ENCODE data around the gene SIX3.

Gene SIX3

DNA sequence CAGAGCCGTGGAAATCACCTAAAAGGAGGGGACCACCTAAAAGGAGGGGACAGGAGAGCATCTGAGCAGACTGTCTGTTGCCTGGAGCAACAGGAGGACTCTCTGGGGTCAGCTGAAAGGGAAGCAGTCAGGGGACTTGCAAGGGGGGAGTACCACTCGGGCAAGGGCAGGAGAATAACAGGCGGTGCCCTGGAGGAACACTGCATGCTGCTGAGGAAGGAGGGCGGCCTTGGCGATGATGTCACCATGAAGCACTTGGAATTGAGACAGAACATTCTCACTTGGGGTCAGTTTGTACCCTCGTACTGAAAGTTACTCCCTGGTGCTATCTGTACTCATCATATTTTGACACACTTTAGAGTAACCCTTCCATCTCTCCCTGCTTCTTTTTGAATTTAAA, 18.4 kb downstream of the SIX3 start:
- no peak for DNase-seq

DNA sequence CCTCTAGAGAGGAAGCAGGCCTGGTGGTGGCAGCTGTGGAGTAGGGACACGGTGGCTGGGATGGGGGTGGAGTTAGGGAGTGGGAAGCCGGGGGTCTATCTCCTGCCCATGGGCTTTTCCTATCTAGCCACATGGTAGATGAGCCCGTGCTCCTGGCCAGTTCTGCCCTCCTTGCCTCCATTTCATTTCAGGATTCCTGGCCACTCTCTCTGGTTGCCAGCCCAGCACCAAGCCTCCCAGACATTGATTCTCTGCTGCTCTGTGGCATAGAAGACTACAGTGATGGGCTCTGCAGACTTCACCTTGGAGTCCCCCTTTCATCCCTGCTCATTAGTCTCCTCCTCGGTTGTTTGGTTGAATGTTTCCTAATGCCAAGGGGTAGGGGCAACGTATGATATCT, 19.4 kb downstream of the SIX3 start:
- no peak for DNase-seq

DNA sequence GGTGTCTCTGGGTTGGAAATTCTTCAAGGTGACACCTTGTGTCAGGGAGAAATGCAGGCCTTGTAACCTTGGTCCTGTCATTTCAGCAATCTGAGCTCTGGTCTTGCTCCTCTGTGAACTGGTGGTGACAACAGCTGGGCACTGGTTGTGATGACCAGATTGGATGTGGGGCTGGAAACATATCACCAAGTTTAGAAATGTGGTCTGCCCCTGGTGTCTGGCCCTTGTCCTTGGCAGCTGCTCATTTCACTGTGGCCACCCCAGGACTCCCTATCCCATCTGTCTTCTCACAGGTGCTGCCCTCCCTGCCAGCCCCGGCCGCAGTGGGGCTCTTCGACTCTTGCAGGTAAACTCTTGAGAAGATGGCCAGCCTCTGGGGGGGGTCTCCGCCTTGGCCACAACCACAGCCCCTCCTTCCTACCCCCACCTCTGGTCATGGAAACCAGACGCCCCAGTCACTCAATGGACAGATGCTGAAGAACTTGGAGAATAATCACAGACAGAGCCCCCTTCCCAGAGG, 20.7 kb downstream of the SIX3 start:
- DNase-seq: no peak

DNA sequence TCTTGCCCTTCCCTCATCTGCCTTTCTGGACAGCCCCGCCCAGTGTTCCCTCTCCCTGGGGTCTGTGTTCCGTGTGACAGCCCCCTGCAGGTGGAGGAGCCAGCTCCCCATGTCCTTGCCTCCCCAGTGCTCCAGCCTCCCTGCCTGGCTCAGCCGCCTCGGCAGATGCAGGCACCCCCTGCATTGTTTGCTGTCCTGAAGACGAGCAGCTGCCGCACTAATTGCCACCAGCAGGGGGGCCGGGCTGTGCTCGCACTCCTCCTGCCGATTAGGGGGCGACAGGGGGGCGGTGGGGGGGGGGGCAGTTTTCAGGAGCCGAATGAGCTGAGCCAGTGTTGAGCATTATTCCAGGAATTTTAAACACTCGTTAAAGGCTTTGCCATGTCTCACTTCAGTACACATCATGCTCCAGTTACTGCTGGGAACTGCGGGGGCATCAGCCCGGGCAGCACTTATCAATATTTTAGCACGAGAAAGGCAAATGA, 23.3 kb downstream of the SIX3 start:
- DNase-seq: no peak

DNA sequence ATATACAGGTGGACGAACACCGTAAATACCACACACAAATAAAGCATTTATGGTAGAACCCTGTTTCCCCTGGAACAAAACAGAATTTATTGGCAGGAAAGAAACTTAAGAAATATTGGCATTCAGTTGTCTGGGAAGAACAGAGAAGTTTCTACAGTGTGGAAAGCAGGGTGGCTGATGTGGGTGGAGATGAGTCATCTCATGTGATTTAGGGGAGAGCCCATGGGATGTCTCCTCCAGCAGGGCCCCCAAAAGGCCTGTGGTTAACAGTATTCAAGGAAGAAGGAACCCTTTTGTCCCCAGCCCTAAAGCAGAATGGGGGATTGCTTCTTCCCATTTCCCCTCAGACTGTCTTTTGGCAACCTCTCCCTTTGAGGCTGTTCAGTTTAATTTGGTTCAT, 24.2 kb downstream of the SIX3 start:
- DNase-seq: no peak

DNA sequence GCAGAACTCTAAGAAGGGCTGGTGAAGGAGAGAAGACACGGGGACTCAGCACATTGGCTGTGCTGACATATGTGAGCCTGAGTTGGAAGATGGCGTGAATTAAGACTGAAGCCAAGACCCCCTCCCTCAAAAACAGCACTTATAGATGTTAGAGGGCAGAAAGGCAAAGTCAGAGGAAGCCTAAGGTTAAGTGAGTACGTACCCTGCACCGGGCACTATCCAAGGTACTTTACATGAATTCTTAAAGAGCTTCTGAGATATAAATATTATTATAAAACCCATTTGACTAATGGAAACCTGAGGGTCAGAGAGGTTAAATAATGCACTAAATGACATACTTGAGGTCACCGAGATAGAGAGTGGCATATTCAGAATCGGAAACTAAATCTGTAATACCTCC, 25.6 kb downstream of the SIX3 start:
- DNase-seq: no peak

DNA sequence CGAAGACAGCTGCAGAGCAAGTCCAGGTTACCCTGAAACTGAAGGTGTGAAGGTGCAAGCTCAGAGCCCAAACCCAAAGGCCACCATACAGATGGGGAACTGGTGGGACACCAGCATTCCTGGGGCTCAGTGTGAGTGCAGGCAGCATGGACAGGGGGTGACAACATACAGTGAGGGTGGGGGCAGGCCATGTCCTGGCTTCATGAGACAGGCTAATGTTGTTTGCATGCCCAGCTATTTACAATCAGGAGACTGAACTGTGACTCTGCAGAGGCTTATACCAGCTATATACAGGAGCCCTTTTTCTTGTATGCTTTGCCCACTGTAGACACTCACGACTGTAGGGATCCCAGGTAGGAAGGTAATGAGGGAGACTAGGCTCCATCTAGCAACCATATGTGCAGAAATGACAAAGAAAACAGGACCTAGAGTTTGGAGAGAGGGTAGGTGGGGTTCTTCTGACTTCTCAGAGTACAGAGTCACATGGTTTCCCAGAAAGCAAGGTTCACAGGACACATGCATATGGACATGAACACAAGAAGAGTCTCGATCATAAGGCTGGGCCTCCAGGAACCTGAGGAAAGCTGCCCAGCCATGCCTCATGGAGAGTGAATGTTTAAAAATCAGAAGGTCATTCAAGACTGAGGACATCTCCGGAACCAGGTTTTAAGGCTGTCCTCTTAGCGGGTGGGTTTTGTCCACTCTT, 26.4 kb downstream of the SIX3 start:
- DNase-seq: no peak

DNA sequence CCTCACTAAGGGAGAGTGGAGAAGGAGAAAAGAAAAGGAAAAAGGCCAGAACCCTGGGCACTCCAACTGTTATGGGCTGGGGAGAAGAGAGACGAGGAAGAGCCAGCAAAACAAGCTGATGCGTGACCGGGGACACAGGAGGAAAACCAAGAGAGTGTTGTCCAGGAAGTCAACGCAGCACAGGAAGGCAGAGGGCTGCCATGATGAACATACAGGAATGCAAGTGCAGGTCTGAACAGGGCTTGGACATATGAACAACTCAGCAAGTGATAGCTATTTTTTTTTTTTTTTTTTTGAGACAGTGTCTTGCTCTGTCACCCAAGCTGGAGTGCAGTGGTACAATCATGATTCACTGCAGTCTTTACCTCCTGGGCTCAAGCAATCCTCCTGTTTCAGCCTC, 28.4 kb downstream of the SIX3 start:
- DNase-seq: no peak

DNA sequence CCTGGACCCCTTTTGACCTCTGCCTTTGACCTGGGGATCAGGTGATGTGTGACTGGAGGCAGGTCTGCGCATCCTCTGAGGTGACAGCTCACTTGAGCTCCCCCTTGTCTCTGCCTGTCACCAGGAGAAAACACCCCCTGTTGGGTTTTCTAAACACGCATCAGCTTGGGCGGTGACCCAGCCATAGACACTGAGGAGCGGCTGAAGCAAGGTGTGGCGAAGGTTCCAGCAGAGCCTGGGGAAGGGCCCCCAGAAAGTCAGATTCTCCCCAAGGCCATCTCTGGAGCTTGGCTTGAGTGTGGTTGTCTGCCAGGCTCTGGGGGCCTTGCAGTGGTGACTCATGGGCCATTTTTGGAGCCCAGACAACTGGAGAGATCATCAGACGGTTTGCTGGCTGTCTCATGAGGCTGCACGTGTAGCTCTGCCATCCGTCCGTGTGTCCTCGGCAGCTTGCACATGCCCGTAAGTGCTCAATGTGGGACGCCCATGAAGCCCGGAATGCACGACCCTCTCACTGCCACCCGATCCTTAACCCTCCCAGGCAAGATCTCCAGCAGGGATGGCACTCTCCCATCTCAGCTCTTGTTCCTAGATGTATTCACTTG, 29.4 kb downstream of the SIX3 start:
- no peak for DNase-seq

DNA sequence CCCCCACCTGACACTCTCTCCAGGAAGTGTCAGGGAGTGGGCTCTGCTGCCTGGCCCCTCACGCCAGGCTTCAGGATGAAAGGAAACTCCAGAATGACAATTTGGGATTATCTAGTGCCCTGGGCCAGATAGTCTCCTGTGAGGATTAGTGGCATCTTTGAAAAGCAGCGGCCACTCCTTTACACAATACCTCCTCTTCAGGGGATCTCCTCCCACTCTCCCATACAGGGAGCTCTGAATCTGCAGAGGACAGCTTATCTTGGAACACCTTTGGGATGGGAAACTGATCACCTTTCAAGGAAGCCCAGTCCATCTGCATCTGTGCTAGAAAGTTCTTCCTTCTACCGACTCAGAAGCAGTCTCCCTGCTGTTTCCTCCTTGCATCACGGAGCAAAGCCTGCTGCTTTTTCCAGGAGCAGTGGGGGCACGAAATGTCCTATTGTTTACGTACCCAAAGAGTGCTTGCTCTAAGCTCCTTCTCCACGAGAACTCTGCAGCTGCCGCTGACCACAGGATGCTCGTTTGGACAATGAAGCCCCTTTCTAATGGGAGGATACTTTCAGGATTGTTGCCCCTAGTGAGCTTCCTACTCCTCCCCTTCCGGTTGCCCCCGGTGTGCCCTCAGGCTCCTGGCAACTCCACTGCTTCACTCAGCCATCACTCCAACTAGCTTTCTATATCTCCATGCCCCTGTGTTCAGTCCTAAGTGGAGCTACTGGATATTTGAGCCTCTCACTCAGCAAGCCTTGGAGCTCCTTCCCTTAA, 31.5 kb downstream of the SIX3 start:
- DNase-seq: no peak

DNA sequence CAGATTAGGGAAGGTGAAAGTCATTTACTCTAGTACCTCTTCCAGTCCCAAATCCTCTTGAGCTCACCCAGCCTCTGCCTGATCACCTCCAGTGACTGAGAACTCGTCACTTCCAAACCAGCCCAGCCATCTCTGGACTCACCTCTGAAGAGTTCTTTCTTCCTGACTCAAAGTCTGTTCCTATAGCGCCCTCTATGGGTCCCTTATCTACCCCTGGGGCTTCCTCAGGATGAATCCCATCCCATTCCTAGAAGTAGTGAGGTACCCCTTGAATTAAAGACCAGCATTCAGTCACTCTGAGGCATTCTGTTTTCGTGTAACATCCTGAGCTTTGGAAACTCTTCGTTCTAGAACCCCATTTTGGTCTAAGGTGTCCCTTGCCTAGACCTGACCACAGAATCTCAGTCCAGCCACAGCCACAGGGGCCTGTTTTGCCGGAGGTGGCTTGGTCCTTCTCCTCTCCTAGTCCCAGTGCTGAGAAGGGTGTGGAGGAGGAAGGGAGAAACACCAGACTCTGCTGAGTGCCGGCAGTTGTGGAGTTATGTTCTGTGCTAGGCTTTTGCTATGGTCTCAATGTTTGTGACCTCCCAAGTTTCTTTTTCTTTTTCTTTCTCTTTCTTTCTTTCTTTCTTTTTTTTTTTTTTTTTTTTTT, 32.7 kb downstream of the SIX3 start:
- no peak for DNase-seq

DNA sequence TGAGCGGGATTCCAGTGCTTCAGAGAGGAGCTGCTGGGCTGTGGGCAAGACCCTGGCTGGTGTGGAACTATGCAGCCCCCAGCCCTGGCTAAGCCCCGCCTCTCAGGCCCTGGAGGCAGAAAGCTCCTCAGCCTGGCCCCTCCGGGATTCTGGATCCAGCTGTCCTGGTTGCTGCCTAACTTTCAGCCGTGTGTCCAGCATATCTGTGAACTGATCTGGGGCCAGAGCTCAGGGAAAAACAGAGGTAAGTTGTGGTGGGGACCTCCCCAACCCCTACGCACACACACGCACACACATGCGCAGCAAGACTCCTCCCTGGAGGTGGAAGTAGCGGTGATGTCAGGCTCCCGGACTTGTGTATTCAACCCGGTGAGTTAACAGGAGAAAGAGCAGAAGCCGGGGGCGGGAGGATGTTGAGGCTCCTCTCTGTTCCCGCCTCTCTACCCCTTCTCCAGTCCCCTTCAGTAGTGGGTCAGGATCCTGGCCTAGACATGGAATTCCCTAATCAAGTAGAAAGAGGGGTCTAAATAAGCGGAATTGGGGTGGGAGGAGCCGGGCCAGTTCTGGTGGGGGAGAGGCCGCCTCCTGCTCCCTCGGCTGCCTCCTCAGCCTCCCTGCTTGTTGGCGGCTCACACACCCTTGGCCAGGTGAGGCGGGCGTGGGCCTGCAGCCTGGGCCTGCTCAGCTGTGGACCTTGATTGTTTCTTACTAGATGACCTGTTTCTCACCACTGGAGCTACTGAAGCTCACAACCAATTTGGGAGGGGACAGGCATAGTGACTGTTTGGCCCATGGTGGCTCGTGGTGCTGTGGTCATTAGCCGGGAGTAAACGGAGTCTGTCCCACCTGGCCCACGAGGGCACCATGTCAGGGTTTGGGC, 34.3 kb downstream of the SIX3 start:
- no peak for DNase-seq

DNA sequence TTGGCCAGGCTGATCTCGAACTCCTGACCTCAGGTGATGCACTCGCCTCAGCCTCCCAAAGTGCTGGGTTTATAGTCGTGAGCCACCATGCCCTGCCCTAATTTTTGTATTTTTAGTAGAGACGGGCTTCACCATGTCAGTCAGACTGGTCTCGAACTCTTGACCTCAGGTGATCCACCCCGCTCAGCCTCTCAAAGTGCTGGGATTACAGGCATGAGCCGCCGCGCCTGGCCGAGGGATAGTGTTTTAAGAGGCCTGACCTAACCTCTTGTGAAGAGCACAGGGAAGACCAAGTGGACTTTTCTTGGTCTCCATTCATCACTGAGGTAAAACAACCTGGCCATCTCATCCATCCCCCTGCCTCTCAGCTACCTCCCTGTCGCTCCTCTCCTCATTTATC, 38.1 kb downstream of the SIX3 start:
- no peak for DNase-seq

DNA sequence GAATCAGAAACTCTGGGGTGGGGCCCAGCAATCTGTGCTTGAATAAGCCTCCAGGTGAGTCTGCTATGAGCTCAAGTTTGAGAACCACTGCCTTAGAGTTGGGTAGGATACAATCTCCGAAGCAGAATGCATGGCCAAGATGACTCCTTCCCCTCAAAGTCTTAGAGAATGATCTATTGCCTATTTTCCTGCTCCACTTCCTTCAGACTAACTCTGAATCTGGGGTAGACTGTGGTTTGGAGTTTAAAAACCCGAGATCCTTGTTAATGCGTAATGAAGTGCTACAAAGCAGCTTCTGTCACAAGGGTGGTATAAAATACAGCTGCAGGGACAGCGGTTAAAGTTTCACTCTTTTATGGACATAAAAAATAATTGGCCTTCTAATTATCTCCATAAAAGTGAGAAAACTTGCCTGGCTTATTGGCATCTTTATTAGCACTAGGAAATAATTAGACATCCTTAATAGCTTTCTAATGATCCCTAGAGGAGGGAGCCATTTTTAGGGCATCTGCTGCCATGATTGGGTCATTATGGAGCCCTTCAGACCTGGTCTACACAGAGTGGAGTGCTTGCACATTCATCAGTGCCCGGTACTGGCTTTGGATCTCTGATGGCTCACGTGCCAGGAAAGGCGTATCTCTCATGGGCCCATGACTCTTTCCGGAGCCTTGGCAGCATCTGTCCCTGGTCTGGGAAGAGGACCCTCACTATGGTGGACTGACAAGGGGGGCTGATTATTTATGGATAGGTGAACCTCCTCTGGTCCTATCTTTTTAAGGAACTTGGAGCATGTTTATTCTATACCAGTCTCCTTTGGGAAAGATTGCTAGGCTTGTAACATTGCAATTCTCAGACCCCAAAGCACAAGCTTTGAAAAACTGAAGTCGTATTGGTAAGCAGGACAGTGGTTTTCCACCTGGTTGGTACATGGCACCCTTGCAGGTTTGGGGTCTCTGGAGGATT, 39.5 kb downstream of the SIX3 start:
- DNase-seq: no peak

DNA sequence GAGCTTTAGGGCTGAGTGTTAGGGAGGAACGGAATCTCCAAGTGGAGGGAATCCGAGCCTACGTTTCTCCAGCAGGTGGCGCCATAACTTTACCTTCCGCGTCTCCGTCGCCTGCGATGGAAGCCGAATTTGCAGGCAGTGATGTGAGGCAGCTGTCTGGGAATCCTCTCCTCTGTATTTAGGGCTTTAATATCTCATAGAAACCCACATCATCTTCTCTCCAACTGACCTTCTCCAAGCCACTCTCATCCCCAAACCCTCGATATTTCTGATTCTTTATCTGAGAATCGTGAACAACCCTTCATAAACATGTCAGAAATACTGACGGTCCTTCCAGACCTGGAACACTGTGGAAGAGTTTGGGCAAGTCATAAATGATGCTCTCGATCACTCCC, 40.2 kb downstream of the SIX3 start:
- DNase-seq: peak in 4 of 5 experiments; percentile 13 to 56 (median 52)

DNA sequence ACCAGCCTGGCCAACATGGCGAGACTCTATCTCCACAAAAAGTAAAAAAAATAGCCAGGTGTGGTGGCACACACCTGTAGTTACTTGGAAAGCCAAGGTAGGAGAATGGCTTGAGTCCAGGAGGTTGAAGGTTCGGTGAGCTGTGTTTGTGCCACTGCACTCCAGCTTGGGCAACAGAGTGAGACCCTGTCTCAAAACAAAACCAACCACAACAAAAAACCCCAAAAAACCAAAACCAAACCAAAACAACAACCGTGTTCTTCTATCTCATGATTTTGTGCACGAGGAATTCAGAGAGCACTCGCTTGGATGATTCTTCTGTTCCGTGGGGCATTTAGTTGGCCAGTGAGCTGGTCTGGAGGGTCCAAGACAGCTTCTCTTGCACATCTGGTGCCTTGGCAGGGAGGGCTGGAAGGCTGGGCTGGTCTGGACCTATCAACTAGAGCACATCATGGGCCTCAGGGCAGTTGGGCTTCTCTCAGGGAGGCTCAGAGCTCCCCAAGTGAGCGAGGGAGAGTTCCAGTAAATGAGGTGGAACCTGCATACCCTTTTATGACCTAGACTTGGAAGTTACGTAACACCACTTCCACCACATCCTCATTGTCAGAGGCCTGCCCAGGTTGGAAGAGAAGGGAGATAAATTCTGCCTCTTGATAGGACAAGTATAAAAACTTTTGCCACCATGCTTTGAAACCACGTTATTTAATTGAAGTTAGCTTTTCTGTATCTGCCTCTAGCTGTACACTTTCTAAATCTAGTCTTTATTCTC, 42.5 kb downstream of the SIX3 start:
- no peak for DNase-seq

DNA sequence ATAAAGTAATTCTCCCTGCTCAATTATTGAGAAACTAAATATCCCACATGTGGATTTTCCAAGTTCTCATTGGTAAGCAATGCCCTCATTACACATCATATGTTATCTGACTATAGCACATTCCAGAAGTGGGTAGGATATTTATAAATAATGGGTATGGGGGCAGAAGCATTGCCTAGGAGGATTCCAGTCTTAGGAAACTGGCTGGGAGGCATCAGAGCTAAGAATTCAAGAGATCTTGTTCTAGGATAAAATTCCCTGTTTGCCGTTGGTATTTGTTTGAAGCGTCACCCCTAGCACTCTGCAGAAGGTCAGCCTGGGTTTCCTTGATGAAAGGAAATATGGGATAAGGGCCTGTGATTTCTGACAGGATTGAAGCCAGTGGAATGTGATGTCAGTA, 47.7 kb downstream of the SIX3 start:
- no peak for DNase-seq

DNA sequence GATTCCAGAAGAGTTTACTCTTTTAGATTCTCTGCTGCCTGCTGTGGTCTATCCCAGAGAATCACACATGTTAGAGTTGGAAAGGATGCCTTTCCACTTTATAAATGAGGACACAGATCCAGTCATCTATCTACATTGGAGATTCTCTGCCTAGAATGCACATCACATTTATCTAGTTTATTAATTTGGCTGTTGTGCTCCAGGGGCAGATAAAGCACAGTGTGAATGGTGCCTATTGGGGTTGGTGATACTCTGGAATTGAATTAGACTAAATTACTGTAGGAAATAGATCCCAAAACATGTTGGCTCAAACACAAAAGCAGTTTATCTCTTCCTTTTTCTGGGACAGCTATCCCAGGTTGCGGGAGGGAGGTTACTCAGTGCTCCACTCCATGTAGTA, 52.9 kb downstream of the SIX3 start:
- DNase-seq: no peak

Measured in T-helper 2 cell (primary cell).